KMS-11 (cell line): Measurements from ENCODE around the gene LSM10.

Experiments used
- H2AFZ ChIP-seq: fragments of 200-600 bp; sonication (generic); 2 replicates; pipeline ENCODE4 v1.6.1; 2016; ENCODE audit warnings: antibody characterized with exemption, mixed run types, low read depth
- H3K27ac ChIP-seq: fragments of 200-600 bp; sonication (generic); 2 replicates; pipeline ENCODE4 v1.6.1; 2016; ENCODE audit warnings: mild to moderate bottlenecking, mixed run types
- H3K27me3 ChIP-seq: fragments of 200-600 bp; sonication (generic); 2 replicates; pipeline ENCODE4 v1.6.1; 2017; ENCODE audit warnings: mild to moderate bottlenecking, low read depth, mixed run types, moderate library complexity; ENCODE audit not compliant: insufficient read depth
- H3K36me3 ChIP-seq: fragments of 200-600 bp; sonication (generic); 2 replicates; pipeline ENCODE4 v1.6.1; 2017; ENCODE audit warnings: mild to moderate bottlenecking, mixed run types; ENCODE audit not compliant: insufficient read depth
- H3K4me1 ChIP-seq: fragments of 200-600 bp; sonication (generic); 2 replicates; pipeline ENCODE4 v1.6.1; 2016; ENCODE audit warnings: mild to moderate bottlenecking, low read depth, mixed run types; ENCODE audit not compliant: poor library complexity, severe bottlenecking
- H3K4me2 ChIP-seq: fragments of 200-600 bp; sonication (generic); 2 replicates; pipeline ENCODE4 v1.7.0; 2016; ENCODE audit warnings: mild to moderate bottlenecking, mixed run types
- H3K4me3 ChIP-seq: fragments of 200-600 bp; sonication (generic); IDR thresholded peaks from 2 replicates; pipeline ENCODE4 v1.6.1; 2017; ENCODE audit warnings: low read depth, low read length, mixed read lengths; ENCODE audit not compliant: insufficient read depth
- H3K79me2 ChIP-seq: fragments of 200-600 bp; sonication (generic); 2 replicates; pipeline ENCODE4 v1.6.1; 2016; ENCODE audit warnings: low read depth, mixed run types; ENCODE audit not compliant: insufficient read depth
- H3K9ac ChIP-seq: fragments of 200-600 bp; sonication (generic); 2 replicates; pipeline ENCODE4 v1.6.1; 2016; ENCODE audit warnings: mild to moderate bottlenecking, mixed run types
- H4K20me1 ChIP-seq: fragments of 200-600 bp; sonication (generic); 2 replicates; pipeline ENCODE4 v1.6.1; 2016; ENCODE audit warnings: mild to moderate bottlenecking, mixed run types; ENCODE audit not compliant: insufficient read depth
- CTCF ChIP-seq: fragments of 200-600 bp; sonication (generic); conservative IDR thresholded peaks from 2 replicates; pipeline ENCODE4 v1.6.1; 2017; ENCODE audit warnings: low read depth, mild to moderate bottlenecking, antibody characterized with exemption, low read length, moderate library complexity, mixed read lengths

LSM10 gene

GRCh38 chr1:36366091-36366661 lies 31.5 kb downstream of the LSM10 start:
- Histone ChIP-seq H3K27ac (no peak overlapping the region), H3K4me1 (peaks cover 27% of the 10 kb centered on the region), H3K9ac (no peak overlapping the region), H3K4me2 (no peak overlapping the region), H3K79me2 (no peaks in the 10 kb centered on the region), H3K4me3 (no peak overlapping the region), H3K36me3 (no peaks in the 10 kb centered on the region), H4K20me1 (no peaks in the 10 kb centered on the region), H3K27me3 (no peaks in the 10 kb centered on the region), H2AFZ (no peak overlapping the region)
- no peak for TF ChIP-seq CTCF

GRCh38 chr1:36365381-36365780 lies 32.3 kb downstream of the LSM10 start:
- Histone ChIP-seq H3K9ac (no peak overlapping the region), H3K36me3 (no peaks in the 10 kb centered on the region), H3K27ac (no peak overlapping the region), H3K79me2 (no peaks in the 10 kb centered on the region), H3K27me3 (no peaks in the 10 kb centered on the region), H4K20me1 (no peaks in the 10 kb centered on the region), H2AFZ (no peak overlapping the region), H3K4me1 (peaks cover 21% of the 10 kb centered on the region), H3K4me3 (no peak overlapping the region), H3K4me2 (no peak overlapping the region)
- no peak for TF ChIP-seq CTCF

GRCh38 chr1:36359911-36360550 lies 37.7 kb downstream of the LSM10 start:
- no peak overlapping the region for H3K4me3 ChIP-seq
- H3K36me3 ChIP-seq: no peaks in the 10 kb centered on the region
- no peaks in the 10 kb centered on the region for H4K20me1 ChIP-seq
- H3K4me1 ChIP-seq: no peaks in the 10 kb centered on the region
- H3K27ac ChIP-seq: no peak overlapping the region
- no peak overlapping the region for H3K4me2 ChIP-seq
- no peaks in the 10 kb centered on the region for H3K27me3 ChIP-seq
- no peak overlapping the region for H3K9ac ChIP-seq
- no peaks in the 10 kb centered on the region for H3K79me2 ChIP-seq
- H2AFZ ChIP-seq: no peak overlapping the region
- no peak for TF ChIP-seq CTCF

GRCh38 chr1:36359383-36359782 lies 38.3 kb downstream of the LSM10 start:
- no peak overlapping the region for H3K4me3 ChIP-seq
- no peaks in the 10 kb centered on the region for H3K27me3 ChIP-seq
- H2AFZ ChIP-seq: no peak overlapping the region
- H3K4me1 ChIP-seq: no peaks in the 10 kb centered on the region
- H3K27ac ChIP-seq: no peak overlapping the region
- no peak overlapping the region for H3K9ac ChIP-seq
- TF ChIP-seq CTCF: no peak
- H3K4me2 ChIP-seq: no peak overlapping the region
- no peaks in the 10 kb centered on the region for H4K20me1 ChIP-seq
- H3K36me3 ChIP-seq: no peaks in the 10 kb centered on the region
- no peaks in the 10 kb centered on the region for H3K79me2 ChIP-seq
